GM12878 (cell line): Measurements from ENCODE around the gene RALGPS1. TPM values are rescaled to one million over a fixed set of nuclear protein-coding genes. Genes with fewer than 3 reads are reported as not detected.

Source experiments
- ATAC-seq: fragments of 200-7000 bp; cut with Tn5 transposase; 3 replicates; pipeline ENCODE4 v1.9.1; 2020; ENCODE audit warnings: mild to moderate bottlenecking, moderate library complexity
- BruUV-seq: library from RNA; stranded (reverse); fragments of 400-500 nt; replicated peaks from 2 replicates; lab custom pipeline; 2021; lab: Mats Ljungman, UMichigan
- CTCF ChIA-PET: fragments of 300-600 bp; sonication (Branson Sonifier 250); formaldehyde crosslinking; extraction: SDS; loops from one replicate; lab custom pipeline; 2021; ENCODE audit warnings: inconsistent platforms; lab: Yijun Ruan, JAX
- POLR2A ChIA-PET: fragments of 350-600 bp; formaldehyde crosslinking; extraction: SDS; loops from one replicate; lab custom pipeline; 2021; ENCODE audit warnings: inconsistent platforms; lab: Charles Lee
- RAD21 ChIA-PET: fragments of 300-600 bp; sonication (Branson Sonifier 250); formaldehyde crosslinking; loops from one replicate; lab custom pipeline; 2023; ENCODE audit warnings: antibody characterized with exemption; ENCODE audit not compliant: unreplicated experiment; lab: Charles Lee
- SMC1A ChIA-PET: fragments of 300-600 bp; sonication (Branson Sonifier 250); formaldehyde crosslinking; loops from one replicate; lab custom pipeline; 2023; ENCODE audit not compliant: unreplicated experiment, uncharacterized antibody; lab: Charles Lee
- DNase-seq: peaks from one replicate; pipeline ENCODE4 v3.0.0-alpha.2; 2011; ENCODE audit warnings: low read depth, low spot score
- FAIRE-seq: peaks from 3 replicates; lab custom pipeline; 2011; peaks lifted over from hg19 to GRCh38; lab: Jason Lieb, UNC
- H2AFZ ChIP-seq: 2 replicates; pipeline ENCODE4 v1.6.0; 2011; ENCODE audit warnings: low read depth, low read length, control low read depth; ENCODE audit not compliant: control insufficient read depth
- H3K27ac ChIP-seq: 2 replicates; pipeline ENCODE4 v1.5.1; 2011; ENCODE audit warnings: control low read depth; ENCODE audit not compliant: control insufficient read depth, insufficient read depth
- H3K27me3 ChIP-seq, 2 experiments: replicated peaks in 1 of 2; 2 replicates each; pipeline versions ENCODE4 v1.6.0 to v1.6.1; 2011; ENCODE audit warnings: low read length in 1 of 2; ENCODE audit not compliant: control insufficient read depth in 2 of 2, insufficient read depth in 2 of 2
- H3K36me3 ChIP-seq, 2 experiments: 2 replicates each; pipeline ENCODE4 v1.5.1; 2011; ENCODE audit warnings: low read length in 1 of 2; ENCODE audit not compliant: control insufficient read depth in 2 of 2, insufficient read depth in 2 of 2
- H3K4me1 ChIP-seq: 2 replicates; pipeline ENCODE4 v1.6.1; 2011; ENCODE audit warnings: mild to moderate bottlenecking, low read length, moderate library complexity, mixed read lengths; ENCODE audit not compliant: control insufficient read depth, insufficient read depth
- H3K4me2 ChIP-seq: 2 replicates; pipeline ENCODE4 v1.6.0; 2011; ENCODE audit warnings: control low read depth; ENCODE audit not compliant: control insufficient read depth, insufficient read depth
- H3K4me3 ChIP-seq: fragments of 200-600 bp; sonication (generic); 2 replicates; pipeline ENCODE4 v1.5.1; 2016
- H3K79me2 ChIP-seq: 2 replicates; pipeline ENCODE4 v1.6.0; 2011; ENCODE audit warnings: low read length; ENCODE audit not compliant: control insufficient read depth, insufficient read depth
- H3K9ac ChIP-seq: 2 replicates; pipeline ENCODE4 v1.8.0; 2011; ENCODE audit warnings: low read length, control low read depth, mixed read lengths; ENCODE audit not compliant: control insufficient read depth, insufficient read depth
- H3K9me3 ChIP-seq: replicated peaks from 3 replicates; pipeline ENCODE4 v1.5.1; 2011; ENCODE audit warnings: mild to moderate bottlenecking, low read length; ENCODE audit not compliant: control insufficient read depth, insufficient read depth
- H4K20me1 ChIP-seq: 2 replicates; pipeline ENCODE4 v1.6.0; 2011; ENCODE audit not compliant: control insufficient read depth, insufficient read depth
- BRCA1 ChIP-seq: IDR thresholded peaks from 2 replicates; pipeline ENCODE4 v1.6.1; 2011; ENCODE audit warnings: low read depth, low read length, improper control_type of control experiment
- FOXK2 ChIP-seq: fragments of 450-650 bp; IDR thresholded peaks from 2 replicates; pipeline ENCODE4 v1.6.1; 2017; ENCODE audit warnings: mild to moderate bottlenecking, moderate library complexity
- MLLT1 ChIP-seq: fragments of 450-650 bp; IDR thresholded peaks from 2 replicates; pipeline ENCODE4 v1.6.1; 2016; ENCODE audit warnings: mild to moderate bottlenecking
- PAX8 ChIP-seq: fragments of 450-650 bp; IDR thresholded peaks from 2 replicates; pipeline ENCODE4 v1.6.1; 2017; ENCODE audit warnings: mild to moderate bottlenecking, moderate library complexity
- WGBS: methylation state at CpG from one replicate; pipeline ENCODE4 v1.1.6; 2016; ENCODE audit warnings: low lambda C conversion rate; ENCODE audit not compliant: insufficient replicate concordance, insufficient coverage; ENCODE audit errors: missing lambda C conversion rate; 5-methylcytosine and 5-hydroxymethylcytosine counted together
- in situ Hi-C: fragments of 300-500 bp; cut with MboI; formaldehyde crosslinking; loops from 9 replicates; pipeline ENCODE4 v1.14.3; 2018; ENCODE audit warnings: mixed read lengths
- intact Hi-C: fragments of 100-400 bp; cut with micrococcal nuclease; formaldehyde crosslinking; loops from one replicate; pipeline ENCODE4 v1.14.2; 2022; ENCODE audit not compliant: unreplicated experiment
- polyA plus RNA-seq, 11 experiments: library from polyadenylated mRNA; depleted of rRNA in 4 of 11; unstranded in 6 of 11; stranded (reverse) in 5 of 11; fragments of >200 nt; fragmentation: Nextera tagmentation in 4 of 11; fragmentation: Illumina TruSeq in 1 of 11; extraction: Ambion mirVana in 4 of 11; extraction: Trizol in 1 of 11; gene quantifications; 1 replicate in 1 of 11; 2 replicates in 10 of 11; pipeline versions ENCODE4 v1.2.1 to v1.2.3, GENCODE V29; 2011 to 2016; ENCODE audit warnings: inconsistent platforms in 2 of 11, missing spikeins in 2 of 11, low read depth in 1 of 11
- total RNA-seq, 4 experiments: library from RNA; depleted of rRNA in 3 of 4; stranded (reverse); fragments of >200 nt in 3 of 4; fragmentation: Illumina TruSeq in 1 of 4; extraction: Trizol in 1 of 4; gene quantifications; 2 replicates each; pipeline versions ENCODE4 v1.2.1 to v1.2.3, GENCODE V29; 2013 to 2021

RALGPS1 gene
- total and polyA plus RNA-seq, 10 of the 15 experiments (the other 5 are each of a cell fraction or from before 2014, with no cell fraction given) = 0.13 to 5.6 (median 2.7) TPM

GRCh38 chr9:127185181-127185580, 270.6 kb downstream of the RALGPS1 start (continued):
- TF ChIP-seq PAX8 = no peak

- ChIA-PET CTCF (interaction anchor here (1.1 to 11.2 kb wide), 5 partner anchors 12 to 221 kb away, joined by 3 to 174 read pairs (median 5); no protein-coding TSS in a partner anchor), SMC1A (interaction anchor here (0.6 to 28.2 kb wide), 10 partner anchors 8 to 319 kb away, joined by 3 to 812 read pairs (median 3); no protein-coding TSS in a partner anchor), POLR2A (interaction anchor here (2.6 to 11.1 kb wide), 4 partner anchors 10 to 181 kb away, joined by 11 to 270 read pairs (median 33); no protein-coding TSS in a partner anchor), RAD21 (interaction anchor here (1.5 to 17.4 kb wide), 5 partner anchors 8 to 200 kb away, joined by 5 to 515 read pairs (median 57); no protein-coding TSS in a partner anchor)
- Histone ChIP-seq H3K27ac (no peak overlapping the region), H4K20me1 (no peaks in the 10 kb centered on the region), H3K36me3 (no peaks in the 10 kb centered on the region), H3K27me3 (no peaks in the 10 kb centered on the region), H3K4me1 (peaks cover 26% of the 10 kb centered on the region), H3K9ac (no peak overlapping the region), H3K9me3 (no peaks in the 10 kb centered on the region), H3K79me2 (no peaks in the 10 kb centered on the region), H3K4me2 (no peak overlapping the region), H3K4me3 (no peak overlapping the region), H2AFZ (no peak overlapping the region)
- TF ChIP-seq FOXK2 (no peak), MLLT1 (no peak), BRCA1 (no peak)
- WGBS = 69% methylated on average over 11 of the region's 11 CpGs
- BruUV-seq = no TSS peak
- FAIRE-seq (no peak), ATAC-seq (no peak), DNase-seq (no peak)
- in situ Hi-C loops (no loop called here), intact Hi-C loops (no loop called here)
Observed at GRCh38 chr9:127185931-127186781, 271.6 kb downstream of the RALGPS1 start.
